ENCODE measurements around the gene SETD2.
"Not testable (repeated sequence)": the region's sequence is repeated elsewhere in the genome, so short reads cannot be mapped to it uniquely, and the experiment has no call there.

DNA sequence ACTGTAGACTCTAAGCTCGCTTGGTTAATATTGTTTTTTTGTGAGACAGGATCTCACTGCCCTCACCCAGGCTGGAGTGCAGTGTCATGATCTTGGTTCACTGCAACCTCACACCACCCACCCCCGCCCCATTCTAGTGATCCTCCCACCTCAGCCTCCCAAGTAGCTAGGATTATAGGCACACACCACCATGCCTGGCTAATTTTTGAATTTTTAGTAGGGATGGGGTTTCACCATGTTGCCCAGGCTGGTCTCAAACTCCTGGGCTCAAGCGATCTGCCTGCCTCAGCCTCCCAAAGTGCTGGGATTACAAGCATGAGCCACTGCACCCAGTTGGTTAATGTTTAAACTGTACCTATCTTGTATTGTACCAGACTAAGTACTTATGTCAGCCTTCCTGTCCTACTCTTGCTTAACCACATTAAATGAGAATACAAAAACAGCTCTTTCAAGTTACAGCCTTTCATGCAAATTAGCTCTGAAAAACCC lies 22.9 kb downstream of the SETD2 start:
- not testable (repeated sequence) for TF ChIP-seq POLR2AphosphoS5 (IDR thresholded peaks at IDR 0.05; ENCODE audit: low read depth); CTCF (conservative IDR thresholded peaks at IDR 0.05; ENCODE audit: low read depth in 2 of 2); EZH2phosphoT487 (IDR thresholded peaks at IDR 0.05; ENCODE audit: unreplicated experiment); EZH2 (IDR thresholded peaks at IDR 0.05; ENCODE audit: low read depth, unreplicated experiment); CREB1 (CRISPR knock-in tag; IDR thresholded peaks at IDR 0.05; ENCODE audit: low read depth); JUNB (IDR thresholded peaks at IDR 0.05; ENCODE audit: unreplicated experiment); NANOG (IDR thresholded peaks at IDR 0.05; ENCODE audit: borderline replicate concordance); STAT1 (IDR thresholded peaks at IDR 0.05; ENCODE audit: unreplicated experiment); ZNF114 (CRISPR knock-in tag; IDR thresholded peaks at IDR 0.05)
- TF ChIP-seq, protein P1, sequence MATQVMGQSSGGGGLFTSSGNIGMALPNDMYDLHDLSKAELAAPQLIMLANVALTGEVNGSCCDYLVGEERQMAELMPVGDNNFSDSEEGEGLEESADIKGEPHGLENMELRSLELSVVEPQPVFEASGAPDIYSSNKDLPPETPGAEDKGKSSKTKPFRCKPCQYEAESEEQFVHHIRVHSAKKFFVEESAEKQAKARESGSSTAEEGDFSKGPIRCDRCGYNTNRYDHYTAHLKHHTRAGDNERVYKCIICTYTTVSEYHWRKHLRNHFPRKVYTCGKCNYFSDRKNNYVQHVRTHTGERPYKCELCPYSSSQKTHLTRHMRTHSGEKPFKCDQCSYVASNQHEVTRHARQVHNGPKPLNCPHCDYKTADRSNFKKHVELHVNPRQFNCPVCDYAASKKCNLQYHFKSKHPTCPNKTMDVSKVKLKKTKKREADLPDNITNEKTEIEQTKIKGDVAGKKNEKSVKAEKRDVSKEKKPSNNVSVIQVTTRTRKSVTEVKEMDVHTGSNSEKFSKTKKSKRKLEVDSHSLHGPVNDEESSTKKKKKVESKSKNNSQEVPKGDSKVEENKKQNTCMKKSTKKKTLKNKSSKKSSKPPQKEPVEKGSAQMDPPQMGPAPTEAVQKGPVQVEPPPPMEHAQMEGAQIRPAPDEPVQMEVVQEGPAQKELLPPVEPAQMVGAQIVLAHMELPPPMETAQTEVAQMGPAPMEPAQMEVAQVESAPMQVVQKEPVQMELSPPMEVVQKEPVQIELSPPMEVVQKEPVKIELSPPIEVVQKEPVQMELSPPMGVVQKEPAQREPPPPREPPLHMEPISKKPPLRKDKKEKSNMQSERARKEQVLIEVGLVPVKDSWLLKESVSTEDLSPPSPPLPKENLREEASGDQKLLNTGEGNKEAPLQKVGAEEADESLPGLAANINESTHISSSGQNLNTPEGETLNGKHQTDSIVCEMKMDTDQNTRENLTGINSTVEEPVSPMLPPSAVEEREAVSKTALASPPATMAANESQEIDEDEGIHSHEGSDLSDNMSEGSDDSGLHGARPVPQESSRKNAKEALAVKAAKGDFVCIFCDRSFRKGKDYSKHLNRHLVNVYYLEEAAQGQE (IDR thresholded peaks at IDR 0.05; ENCODE audit: unreplicated experiment): not testable (repeated sequence)

All from GM23338 (cell line).